Effector CD4-positive, alpha-beta T cell (primary cell): ENCODE data around the gene TTC7B.
"Not testable (repeated sequence)": the region's sequence is repeated elsewhere in the genome, so short reads cannot be mapped to it uniquely, and the experiment has no call there.

ENCODE experiments used
- DNase-seq: peaks from one replicate; pipeline ENCODE4 v3.0.0-alpha.2; 2020

TTC7B gene

GRCh38 chr14:90829677-90830076 lies 13.4 kb upstream of the TTC7B start:
- no peak for DNase-seq

GRCh38 chr14:90828642-90829487 lies 12.6 kb upstream of the TTC7B start:
- no peak for DNase-seq

GRCh38 chr14:90827919-90828610 lies 11.8 kb upstream of the TTC7B start:
- peak; percentile 90 for DNase-seq

GRCh38 chr14:90823542-90823941 lies 7.3 kb upstream of the TTC7B start:
- not testable (repeated sequence) for DNase-seq

GRCh38 chr14:90820958-90821357 lies 4.7 kb upstream of the TTC7B start:
- peak; percentile 41 for DNase-seq

GRCh38 chr14:90819734-90820393 lies 3.6 kb upstream of the TTC7B start:
- no peak for DNase-seq

GRCh38 chr14:90818715-90819114 lies 2.5 kb upstream of the TTC7B start:
- no peak for DNase-seq

- no peak for DNase-seq
These were observed 629 bp upstream of the TTC7B start for GRCh38 chr14:90816681-90817436.

GRCh38 chr14:90815572-90815821 lies 733 bp downstream of the TTC7B start:
- no peak for DNase-seq

- DNase-seq = no peak
These were observed 1.2 kb downstream of the TTC7B start for GRCh38 chr14:90814806-90815571.

- no peak for DNase-seq
These were observed 2.8 kb downstream of the TTC7B start for GRCh38 chr14:90813442-90813841.

GRCh38 chr14:90812109-90812508 lies 4.1 kb downstream of the TTC7B start:
- DNase-seq = no peak

- no peak for DNase-seq
These were observed 4.6 kb downstream of the TTC7B start for GRCh38 chr14:90811641-90812040.

- DNase-seq = no peak
These were observed 5.4 kb downstream of the TTC7B start for GRCh38 chr14:90810806-90811205.

- DNase-seq = no peak
These were observed 6.5 kb downstream of the TTC7B start for GRCh38 chr14:90809530-90810312.

GRCh38 chr14:90808759-90809529 lies 7.3 kb downstream of the TTC7B start:
- no peak for DNase-seq

- DNase-seq = no peak
These were observed 9.2 kb downstream of the TTC7B start for GRCh38 chr14:90807060-90807459.

- DNase-seq = no peak
These were observed 10.3 kb downstream of the TTC7B start for GRCh38 chr14:90805662-90806540.

GRCh38 chr14:90805084-90805391 lies 11.2 kb downstream of the TTC7B start:
- DNase-seq = no peak
